ENCODE data around the gene CADM3.

DNA sequence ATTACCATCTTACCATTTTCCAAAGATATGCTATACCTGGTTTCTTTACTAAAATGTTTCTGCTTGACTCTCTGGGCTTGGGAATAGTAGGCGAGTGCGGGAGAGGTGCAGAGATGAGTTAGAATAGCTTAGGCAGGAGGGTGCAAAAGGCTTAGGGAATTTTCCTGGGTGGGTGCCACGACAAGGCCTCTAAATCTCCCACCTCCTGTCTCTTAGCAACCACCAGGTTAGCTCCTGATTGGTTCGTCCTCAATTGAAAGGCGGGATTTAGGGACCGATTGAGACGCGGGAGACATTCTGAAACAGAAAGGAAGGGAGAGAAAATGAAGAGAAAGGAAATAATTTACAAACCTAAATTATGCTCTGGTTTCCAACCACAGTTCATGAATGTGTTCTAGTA lies 36.4 kb downstream of the CADM3 start:
- TF ChIP-seq, protein P1, sequence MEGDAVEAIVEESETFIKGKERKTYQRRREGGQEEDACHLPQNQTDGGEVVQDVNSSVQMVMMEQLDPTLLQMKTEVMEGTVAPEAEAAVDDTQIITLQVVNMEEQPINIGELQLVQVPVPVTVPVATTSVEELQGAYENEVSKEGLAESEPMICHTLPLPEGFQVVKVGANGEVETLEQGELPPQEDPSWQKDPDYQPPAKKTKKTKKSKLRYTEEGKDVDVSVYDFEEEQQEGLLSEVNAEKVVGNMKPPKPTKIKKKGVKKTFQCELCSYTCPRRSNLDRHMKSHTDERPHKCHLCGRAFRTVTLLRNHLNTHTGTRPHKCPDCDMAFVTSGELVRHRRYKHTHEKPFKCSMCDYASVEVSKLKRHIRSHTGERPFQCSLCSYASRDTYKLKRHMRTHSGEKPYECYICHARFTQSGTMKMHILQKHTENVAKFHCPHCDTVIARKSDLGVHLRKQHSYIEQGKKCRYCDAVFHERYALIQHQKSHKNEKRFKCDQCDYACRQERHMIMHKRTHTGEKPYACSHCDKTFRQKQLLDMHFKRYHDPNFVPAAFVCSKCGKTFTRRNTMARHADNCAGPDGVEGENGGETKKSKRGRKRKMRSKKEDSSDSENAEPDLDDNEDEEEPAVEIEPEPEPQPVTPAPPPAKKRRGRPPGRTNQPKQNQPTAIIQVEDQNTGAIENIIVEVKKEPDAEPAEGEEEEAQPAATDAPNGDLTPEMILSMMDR (IDR thresholded peaks at IDR 0.05), result no peak
- no peak for TF ChIP-seq POLR2A (IDR thresholded peaks at IDR 0.05)

Data from right lobe of liver (tissue), 4 donors.